H7 (cell line): ENCODE data around the gene RMI2. TPM values are rescaled to one million over a fixed set of nuclear protein-coding genes. Genes with fewer than 3 reads are reported as not detected.
"Not testable (repeated sequence)": the region's sequence is repeated elsewhere in the genome, so short reads cannot be mapped to it uniquely, and the experiment has no call there.

Experiments used
- DNase-seq: peaks from one replicate; pipeline ENCODE4 v3.0.0; 2012
- H3K27me3 ChIP-seq: 2 replicates; pipeline ENCODE4 v1.6.0; 2011; ENCODE audit warnings: mild to moderate bottlenecking, low read length; ENCODE audit not compliant: control insufficient read depth, insufficient read depth
- H3K36me3 ChIP-seq: replicated peaks from 2 replicates; pipeline ENCODE4 v1.5.1; 2011; ENCODE audit warnings: low read length; ENCODE audit not compliant: control insufficient read depth, insufficient read depth
- H3K4me3 ChIP-seq: 2 replicates; pipeline ENCODE4 v1.5.1; 2011; ENCODE audit warnings: low read depth, mild to moderate bottlenecking, control low read depth, low read length, moderate library complexity; ENCODE audit not compliant: insufficient read depth
- total RNA-seq: library from RNA; depleted of rRNA; stranded (reverse); fragments of >200 nt; shearing (Covaris generic); gene quantifications from 2 replicates; pipeline ENCODE4 v1.2.3, GENCODE V29; 2014

RMI2 gene
- total RNA-seq, 1 experiment from 2014 or later = 58.8 TPM

DNA sequence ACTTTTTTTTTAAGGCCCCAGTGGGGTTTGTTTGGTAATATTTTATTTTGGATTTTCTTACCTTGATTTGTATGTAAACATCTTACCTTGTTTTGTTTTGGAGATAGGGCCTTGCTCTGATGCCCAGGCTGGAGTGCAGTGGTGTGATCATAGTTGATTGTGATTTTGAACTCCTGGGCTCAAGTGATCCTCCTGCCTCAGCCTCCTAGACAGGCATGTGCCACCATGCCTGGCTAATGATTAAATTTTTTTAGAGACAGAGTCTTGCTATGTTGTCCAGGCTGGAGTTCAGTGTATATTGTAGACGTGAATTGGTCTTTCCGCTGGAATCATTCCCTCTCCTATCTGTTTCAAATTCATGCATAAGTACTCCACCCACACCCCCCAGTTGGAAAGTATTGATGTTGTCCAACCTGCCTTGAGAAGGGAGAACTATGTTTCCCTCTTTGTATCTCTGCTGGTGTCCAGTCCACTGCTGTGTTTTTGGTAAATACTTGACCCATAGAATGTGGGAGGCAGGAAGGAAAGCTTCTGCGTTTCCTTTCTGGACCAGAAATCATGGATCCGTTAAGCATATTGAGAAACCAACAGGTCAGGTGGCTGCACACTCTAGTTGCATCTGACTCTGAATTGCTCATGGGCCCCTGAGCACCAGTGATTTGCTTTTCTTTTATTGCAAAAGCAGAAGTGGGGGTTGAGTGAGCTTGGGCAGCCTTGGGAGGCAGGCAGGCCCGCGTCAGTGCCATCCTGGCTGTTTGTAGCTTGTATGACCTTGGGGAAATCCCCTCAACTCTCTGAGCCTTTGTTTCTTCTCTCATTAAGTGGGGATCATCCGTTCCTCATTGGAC is 25.0 kb downstream of the RMI2 start:
- Histone ChIP-seq H3K36me3 (no peaks in the 10 kb centered on the region), H3K4me3 (no peak overlapping the region), H3K27me3 (no peaks in the 10 kb centered on the region)
- peak; percentile 29 for DNase-seq

DNA sequence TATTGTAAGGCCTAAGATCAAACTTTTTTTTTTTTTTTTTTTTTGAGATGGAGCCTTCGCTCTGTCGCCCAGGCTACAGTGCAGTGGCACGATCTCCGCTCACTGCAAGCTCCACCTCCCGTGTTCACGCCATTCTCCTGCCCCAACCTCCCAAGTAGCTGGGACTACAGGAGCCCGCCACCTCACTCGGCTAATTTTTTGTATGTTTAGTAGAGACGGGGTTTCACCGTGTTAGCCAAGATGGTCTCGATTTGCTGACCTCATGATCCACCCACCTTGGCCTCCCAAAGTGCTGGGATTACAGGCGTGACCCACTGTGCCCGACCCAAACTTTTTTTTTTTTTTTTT is 25.6 kb downstream of the RMI2 start:
- H3K27me3 ChIP-seq, DNase-seq, H3K36me3 ChIP-seq, H3K4me3 ChIP-seq: not testable (repeated sequence)

DNA sequence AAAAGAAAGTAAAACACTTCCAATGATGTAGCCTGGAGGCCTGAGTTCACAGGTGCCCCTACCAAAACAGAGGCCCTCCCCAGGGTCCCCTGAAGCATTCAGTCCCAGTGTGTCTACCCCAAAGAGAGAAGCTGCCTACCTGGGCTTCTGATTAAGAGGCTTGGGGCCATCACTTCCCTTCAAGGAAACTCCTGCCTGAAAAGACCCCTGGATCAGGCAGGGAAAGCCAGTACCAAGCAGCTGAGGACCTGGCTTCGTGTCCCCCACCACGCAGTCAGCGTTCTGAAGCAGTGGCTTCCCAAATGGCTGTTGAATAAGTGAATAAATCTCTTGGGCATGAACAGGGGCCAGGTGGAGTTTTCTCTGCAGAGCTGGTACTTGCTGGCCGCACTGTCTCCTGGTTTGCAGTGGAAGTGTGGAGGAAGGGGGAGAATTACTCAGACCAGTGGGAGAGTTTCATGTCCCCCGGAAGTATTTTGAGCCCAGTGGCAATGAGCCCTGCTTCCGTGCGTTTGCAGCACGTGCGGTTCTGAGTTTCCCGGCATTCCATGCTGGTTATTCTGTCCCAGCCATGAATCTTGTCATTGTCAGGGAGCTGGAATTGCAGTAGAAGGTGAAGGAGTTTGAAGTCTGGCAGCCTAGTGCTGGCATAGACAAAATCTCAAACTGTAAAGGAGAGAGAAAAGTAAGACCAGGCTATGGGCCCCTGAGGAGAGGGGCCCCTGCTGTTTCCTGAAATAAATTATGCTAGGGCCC is 27.0 kb downstream of the RMI2 start:
- DNase-seq = peak; percentile 8
- Histone ChIP-seq H3K27me3 (no peaks in the 10 kb centered on the region), H3K4me3 (no peak overlapping the region), H3K36me3 (no peaks in the 10 kb centered on the region)

DNA sequence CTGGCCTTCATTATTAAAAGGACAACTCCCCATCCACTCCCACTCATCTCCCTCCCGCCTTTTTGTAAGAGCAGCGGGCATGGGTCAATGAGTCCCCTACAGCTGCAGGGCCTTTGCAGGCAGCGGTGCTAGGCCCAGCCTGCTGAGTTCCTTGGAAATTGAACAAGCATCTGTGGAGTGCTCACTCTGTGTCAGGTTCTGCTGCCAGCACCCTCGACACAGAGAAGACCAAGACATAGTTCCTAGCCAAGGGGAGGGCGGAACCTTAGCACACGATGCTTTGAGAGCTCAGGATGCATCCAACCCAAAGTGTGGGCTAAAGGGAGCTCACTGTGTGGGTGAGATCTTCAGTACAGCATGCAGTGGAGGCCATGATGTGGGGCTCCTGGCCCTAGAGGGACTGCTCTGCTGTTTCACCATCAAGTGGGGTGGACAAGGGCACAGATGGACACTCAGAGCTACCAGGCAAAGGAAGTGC is 27.6 kb downstream of the RMI2 start:
- no peak overlapping the region for H3K4me3 ChIP-seq
- H3K27me3 ChIP-seq = no peaks in the 10 kb centered on the region
- peak; percentile 12 for DNase-seq
- no peaks in the 10 kb centered on the region for H3K36me3 ChIP-seq

DNA sequence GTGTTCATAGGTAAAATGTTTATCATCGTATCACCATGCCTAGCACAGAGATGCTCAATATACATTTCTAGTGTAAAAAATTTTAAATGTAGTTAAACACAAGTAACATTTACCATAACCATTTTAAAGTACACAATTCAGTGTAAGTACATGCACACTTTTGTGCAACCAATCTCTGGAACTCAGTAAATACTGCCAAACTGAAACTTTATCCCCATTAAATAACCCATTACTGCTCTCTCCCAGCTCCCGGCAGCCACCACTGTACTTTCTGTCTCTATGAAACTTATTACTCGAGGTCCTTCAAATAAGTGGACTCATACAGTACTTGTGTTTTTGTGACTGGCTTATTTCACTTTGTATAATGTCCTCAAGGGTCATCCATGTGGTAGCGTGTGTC is 29.0 kb downstream of the RMI2 start:
- no peak for DNase-seq
- H3K27me3 ChIP-seq = no peaks in the 10 kb centered on the region
- no peak overlapping the region for H3K4me3 ChIP-seq
- no peaks in the 10 kb centered on the region for H3K36me3 ChIP-seq

DNA sequence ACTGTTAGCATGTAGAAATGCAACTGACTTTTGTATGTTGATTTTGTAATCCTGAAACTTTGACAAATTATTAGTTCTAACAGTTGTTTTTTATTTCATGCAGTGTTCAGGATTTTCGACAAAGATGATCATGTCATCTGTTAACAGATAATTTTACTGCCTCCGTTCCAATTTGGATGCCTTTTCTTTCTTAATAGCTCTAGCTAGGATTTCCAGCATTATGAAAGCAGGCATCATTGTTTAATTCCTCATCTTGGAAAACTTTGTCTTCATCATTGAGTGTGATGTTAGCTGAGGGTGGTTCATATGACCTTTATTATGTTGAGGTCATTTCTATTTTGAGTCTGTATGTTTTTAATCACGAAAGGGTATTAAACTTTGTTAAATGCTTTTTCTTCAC is 31.9 kb downstream of the RMI2 start:
- Histone ChIP-seq H3K27me3 (no peaks in the 10 kb centered on the region), H3K4me3 (no peak overlapping the region), H3K36me3 (no peaks in the 10 kb centered on the region)
- no peak for DNase-seq

DNA sequence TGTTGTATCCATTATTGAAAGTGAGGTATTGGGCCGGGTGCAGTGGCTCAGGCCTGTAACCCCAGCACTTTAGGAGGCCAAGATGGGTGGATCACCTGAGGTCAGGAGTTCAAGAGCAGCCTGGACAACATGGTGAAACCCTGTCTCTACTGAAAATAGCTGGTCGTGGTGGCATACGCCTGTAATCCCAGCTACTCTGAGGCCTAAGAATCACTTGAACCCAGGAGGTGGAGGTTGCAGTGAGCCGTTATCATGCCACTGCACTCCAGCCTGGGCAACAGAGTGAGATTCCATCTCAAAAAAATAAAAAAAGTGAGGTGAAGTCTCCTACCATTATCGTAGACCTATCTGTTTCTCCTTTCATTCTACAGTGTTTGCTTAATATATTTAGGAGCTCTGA is 33.7 kb downstream of the RMI2 start:
- H3K4me3 ChIP-seq, DNase-seq, H3K27me3 ChIP-seq, H3K36me3 ChIP-seq: not testable (repeated sequence)

DNA sequence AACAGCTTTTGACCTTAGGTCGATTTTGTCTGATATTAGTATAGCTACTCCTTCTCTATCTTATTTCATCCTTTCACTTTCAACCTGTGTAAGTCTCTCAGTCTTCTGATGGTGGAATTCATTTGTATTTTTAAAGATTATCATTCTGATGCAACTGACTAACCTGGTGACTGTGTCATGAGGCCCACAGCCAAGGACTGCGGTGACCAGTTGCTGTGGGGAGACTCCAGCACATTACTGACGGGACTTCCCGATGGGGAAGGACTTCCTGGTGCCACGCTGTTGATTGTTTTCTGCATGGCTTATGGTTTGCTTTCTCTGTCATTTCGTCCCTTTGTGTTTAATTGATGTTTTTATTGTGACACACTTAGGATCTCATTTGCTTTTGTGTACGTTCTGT is 34.2 kb downstream of the RMI2 start:
- DNase-seq = peak; percentile 5

DNA sequence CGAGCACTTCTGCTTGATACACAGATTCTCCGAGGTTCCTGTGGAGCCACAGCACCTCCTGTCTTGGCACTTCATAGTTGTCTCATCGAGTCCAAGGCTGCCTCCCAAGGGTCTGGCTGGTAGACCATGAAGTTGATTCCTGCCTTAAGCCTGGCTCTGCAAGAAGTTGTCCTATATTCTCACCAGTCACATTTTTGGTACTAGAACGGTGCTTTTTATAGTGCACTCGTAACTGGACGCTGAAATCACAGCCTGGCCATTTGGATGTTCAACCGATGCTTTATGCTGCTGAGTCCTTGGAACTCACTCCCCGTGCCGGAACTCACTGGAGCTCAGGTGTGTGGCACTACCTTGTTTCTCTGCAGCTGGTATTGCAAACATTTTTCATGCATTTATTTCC is 35.6 kb downstream of the RMI2 start:
- Histone ChIP-seq H3K27me3 (no peaks in the 10 kb centered on the region), H3K36me3 (no peaks in the 10 kb centered on the region)
- DNase-seq = no peak

More for the DNA sequence above, 34.2 kb downstream of the RMI2 start:
- H3K36me3 ChIP-seq = no peaks in the 10 kb centered on the region
- no peaks in the 10 kb centered on the region for H3K27me3 ChIP-seq
- no peak overlapping the region for H3K4me3 ChIP-seq

DNA sequence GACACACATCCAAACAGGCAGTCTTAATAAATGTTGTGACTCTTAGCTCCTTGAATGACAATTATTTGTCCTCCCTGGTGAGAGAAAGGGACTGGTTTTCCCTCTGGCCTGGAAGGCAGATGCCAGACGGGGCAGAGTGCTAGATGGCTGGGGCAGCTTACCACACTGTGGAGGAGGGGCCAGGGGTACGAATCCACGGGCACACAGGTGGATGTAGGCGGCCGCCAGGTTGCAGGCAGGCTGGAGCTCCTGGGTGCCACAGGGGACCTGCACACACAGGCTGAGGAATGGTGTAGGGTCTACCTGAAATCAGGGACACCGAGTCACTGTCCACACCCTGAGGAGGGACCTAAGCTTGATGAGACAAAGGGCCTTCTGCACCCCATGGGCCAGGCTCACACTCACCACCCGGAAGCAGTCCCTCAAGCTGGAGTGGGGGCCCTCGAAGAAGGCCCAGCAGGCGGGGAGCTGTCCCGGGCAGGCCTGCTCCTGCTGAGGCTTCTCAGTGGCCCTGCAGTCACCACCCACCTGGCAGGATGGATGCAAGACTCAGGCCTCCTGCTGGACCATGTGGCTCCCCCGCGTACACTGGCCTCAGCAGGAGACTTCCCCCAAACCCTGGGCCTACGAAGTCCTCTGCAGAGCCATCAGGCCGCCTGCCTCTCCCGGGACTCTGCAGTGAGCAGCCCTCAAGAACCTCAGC is 38.4 kb downstream of the RMI2 start:
- H3K36me3 ChIP-seq = no peaks in the 10 kb centered on the region
- H3K4me3 ChIP-seq = no peak overlapping the region
- no peak for DNase-seq
- no peaks in the 10 kb centered on the region for H3K27me3 ChIP-seq

More for the DNA sequence above, 35.6 kb downstream of the RMI2 start:
- H3K4me3 ChIP-seq = no peak overlapping the region

DNA sequence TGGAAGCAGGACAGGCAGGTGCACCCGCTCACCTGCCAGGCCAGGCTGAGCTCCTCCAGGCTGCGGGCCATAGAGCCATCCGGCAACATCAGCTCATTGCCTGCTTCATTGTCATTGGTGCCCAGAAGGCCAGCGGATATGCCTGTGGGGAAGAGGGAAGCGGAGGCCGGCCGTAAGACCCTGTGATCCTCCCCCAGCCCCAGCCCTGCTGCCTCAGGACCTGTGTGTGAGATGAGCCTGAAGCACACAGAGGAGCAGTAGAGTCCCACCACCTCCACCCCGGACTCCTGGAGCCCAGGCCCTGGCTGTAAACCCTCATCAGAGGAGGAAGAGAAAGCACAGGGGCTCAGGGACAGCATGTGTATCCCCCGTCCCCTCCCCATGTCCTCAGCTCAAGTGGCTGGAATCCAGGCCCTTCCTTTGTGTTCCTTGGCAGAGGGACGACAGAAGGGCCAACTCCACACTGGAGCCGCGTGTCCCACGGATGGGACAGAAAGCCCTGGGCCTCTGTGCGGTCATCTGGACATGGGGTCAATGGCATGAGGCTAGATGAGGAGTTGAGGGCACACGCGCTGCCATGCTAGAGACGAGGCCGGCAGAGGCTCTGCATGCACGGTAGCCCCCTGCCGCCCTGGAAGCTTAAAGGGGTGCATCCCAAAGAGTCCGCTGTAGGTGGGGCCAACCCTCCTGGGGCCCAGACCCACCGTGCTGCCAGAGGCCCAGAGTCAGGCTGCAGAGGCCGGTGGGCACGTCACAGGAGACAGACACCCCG is 39.1 kb downstream of the RMI2 start:
- DNase-seq = no peak
- Histone ChIP-seq H3K27me3 (no peaks in the 10 kb centered on the region), H3K4me3 (no peak overlapping the region), H3K36me3 (no peaks in the 10 kb centered on the region)

DNA sequence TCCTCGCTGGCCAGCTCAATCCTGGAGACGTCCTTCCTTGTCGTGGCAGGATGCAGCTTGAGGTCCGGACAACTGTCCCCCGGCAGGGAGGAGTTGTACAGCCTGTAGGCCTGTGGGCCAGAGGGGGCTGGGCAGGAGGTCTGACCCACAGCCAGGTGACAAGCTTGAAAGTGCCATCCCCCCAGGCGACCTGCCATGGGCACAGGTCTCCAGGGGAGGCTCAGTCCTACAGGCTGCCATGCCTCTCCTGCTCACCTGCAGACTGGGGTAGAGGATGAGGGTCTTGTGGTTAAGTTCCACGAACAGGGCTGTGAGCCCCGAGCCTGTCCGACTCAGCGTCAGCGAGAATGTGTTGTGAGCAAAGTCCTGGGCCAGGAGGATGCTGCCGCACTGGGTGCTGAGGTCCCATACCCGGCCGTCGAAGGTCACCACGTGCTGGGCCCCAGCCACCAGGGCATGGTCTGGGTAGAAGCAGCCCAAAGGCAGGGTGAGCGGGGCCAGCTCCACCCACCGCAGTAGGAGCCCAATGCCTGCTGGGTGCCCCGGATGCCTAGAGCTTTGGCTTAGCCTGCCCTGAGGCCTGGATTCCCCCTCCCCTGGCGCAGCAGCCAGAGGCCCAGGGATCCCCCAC is 39.8 kb downstream of the RMI2 start:
- DNase-seq = peak; percentile 54
- no peaks in the 10 kb centered on the region for H3K27me3 ChIP-seq
- H3K36me3 ChIP-seq = no peaks in the 10 kb centered on the region
- no peak overlapping the region for H3K4me3 ChIP-seq

DNA sequence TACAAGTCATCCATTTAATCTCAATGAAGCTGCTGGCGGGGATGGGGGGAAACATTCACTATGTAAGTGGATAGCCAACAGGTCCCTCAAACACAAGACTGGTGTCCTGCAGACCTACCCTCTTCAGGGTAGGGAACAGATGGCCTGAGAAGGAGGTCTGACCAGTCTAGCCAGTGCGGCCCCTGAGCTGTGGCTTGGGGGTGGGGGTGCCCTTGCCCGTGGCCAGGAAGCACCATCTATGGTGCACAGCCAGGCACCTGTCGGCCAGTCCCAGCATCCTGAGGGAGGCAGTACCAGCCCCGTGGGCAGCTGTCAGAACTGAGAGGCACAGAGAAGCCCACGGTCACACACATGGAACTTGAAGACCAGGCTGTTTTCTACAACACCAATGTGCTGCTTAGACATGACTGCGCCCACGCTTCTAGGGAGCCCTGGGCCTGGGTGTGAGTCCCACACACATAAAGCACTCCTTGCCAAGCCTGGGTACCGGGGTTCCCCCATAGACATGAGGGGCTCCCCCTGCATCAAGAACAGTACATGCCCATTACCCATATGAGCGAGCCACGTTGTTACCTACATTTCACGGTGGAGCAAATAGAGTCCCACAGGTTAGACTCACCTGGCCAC is 40.9 kb downstream of the RMI2 start:
- no peaks in the 10 kb centered on the region for H3K36me3 ChIP-seq
- H3K4me3 ChIP-seq = no peak overlapping the region
- DNase-seq = peak; percentile 36
- H3K27me3 ChIP-seq = no peaks in the 10 kb centered on the region
